ENCODE results near the gene GDF10.

DNA sequence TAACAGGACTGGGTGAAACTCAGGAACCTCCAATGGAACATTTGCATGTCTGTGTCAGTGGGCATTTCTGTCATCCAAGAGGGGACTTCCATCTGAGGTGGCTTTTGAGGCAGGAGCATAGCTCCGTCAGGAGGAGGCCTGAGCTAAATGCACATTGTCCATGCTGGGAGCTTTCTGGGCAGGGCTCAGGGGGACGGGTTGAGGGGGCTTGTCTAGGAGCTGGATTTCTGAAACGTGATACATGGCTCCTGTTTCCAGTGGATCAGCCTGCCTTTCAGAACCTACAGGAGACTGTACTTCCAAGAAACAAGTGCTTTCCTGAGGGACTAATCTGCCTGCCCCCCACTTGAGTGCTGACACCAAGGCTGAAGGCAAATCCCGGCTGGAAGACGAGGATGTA is 40.5 kb upstream of the GDF10 start:
- TF ChIP-seq, protein P1, sequence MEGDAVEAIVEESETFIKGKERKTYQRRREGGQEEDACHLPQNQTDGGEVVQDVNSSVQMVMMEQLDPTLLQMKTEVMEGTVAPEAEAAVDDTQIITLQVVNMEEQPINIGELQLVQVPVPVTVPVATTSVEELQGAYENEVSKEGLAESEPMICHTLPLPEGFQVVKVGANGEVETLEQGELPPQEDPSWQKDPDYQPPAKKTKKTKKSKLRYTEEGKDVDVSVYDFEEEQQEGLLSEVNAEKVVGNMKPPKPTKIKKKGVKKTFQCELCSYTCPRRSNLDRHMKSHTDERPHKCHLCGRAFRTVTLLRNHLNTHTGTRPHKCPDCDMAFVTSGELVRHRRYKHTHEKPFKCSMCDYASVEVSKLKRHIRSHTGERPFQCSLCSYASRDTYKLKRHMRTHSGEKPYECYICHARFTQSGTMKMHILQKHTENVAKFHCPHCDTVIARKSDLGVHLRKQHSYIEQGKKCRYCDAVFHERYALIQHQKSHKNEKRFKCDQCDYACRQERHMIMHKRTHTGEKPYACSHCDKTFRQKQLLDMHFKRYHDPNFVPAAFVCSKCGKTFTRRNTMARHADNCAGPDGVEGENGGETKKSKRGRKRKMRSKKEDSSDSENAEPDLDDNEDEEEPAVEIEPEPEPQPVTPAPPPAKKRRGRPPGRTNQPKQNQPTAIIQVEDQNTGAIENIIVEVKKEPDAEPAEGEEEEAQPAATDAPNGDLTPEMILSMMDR (IDR thresholded peaks at IDR 0.05), result no peak
- no peak for TF ChIP-seq POLR2A (IDR thresholded peaks at IDR 0.05)
